NCI-H345 treated with DMSO at 0.1 percent for 48 hours (cell line): Measurements from ENCODE around the gene MCRS1.

Source experiments
- DNase-seq: peaks from one replicate; lab custom pipeline; 2025; ENCODE audit not compliant: unreplicated experiment; lab: John Stamatoyannopoulos, UW

MCRS1 gene

GRCh38 chr12:49557187-49557916, 10.6 kb downstream of the MCRS1 start:
- DNase-seq: no peak

GRCh38 chr12:49556391-49557186, 11.4 kb downstream of the MCRS1 start:
- no peak for DNase-seq

- no peak for DNase-seq
Measured at GRCh38 chr12:49555631-49556390, 12.1 kb downstream of the MCRS1 start.

- DNase-seq: no peak
Measured at GRCh38 chr12:49554266-49554665, 13.7 kb downstream of the MCRS1 start.

- no peak for DNase-seq
Measured at GRCh38 chr12:49553512-49554088, 14.3 kb downstream of the MCRS1 start.

GRCh38 chr12:49552899-49553298, 15.0 kb downstream of the MCRS1 start:
- DNase-seq: no peak

- DNase-seq: no peak
Measured at GRCh38 chr12:49552425-49552824, 15.5 kb downstream of the MCRS1 start.

GRCh38 chr12:49552014-49552413, 15.9 kb downstream of the MCRS1 start:
- DNase-seq: no peak

GRCh38 chr12:49550693-49551252, 17.2 kb downstream of the MCRS1 start:
- DNase-seq: no peak

GRCh38 chr12:49549735-49550692, 17.9 kb downstream of the MCRS1 start:
- peak; percentile 14 for DNase-seq

- no peak for DNase-seq
Measured at GRCh38 chr12:49548822-49549648, 18.9 kb downstream of the MCRS1 start.

- no peak for DNase-seq
Measured at GRCh38 chr12:49548481-49548821, 19.5 kb downstream of the MCRS1 start.

GRCh38 chr12:49547090-49547690, 20.8 kb downstream of the MCRS1 start:
- no peak for DNase-seq

GRCh38 chr12:49546481-49546880, 21.5 kb downstream of the MCRS1 start:
- DNase-seq: no peak

- no peak for DNase-seq
Measured at GRCh38 chr12:49545815-49546214, 22.1 kb downstream of the MCRS1 start.

- DNase-seq: no peak
Measured at GRCh38 chr12:49543914-49544815, 23.8 kb downstream of the MCRS1 start.

GRCh38 chr12:49543221-49543913, 24.6 kb downstream of the MCRS1 start:
- DNase-seq: no peak
